CD8-positive, alpha-beta memory T cell (primary cell): ENCODE results near the gene PPP6R2. TPM values are rescaled to one million over a fixed set of nuclear protein-coding genes. Genes with fewer than 3 reads are reported as not detected.

Source experiments
- CTCF ChIA-PET: fragments of 350-600 bp; sonication (Branson Sonifier 250); formaldehyde crosslinking; loops from one replicate; lab custom pipeline; 2021; ENCODE audit warnings: antibody characterized with exemption; lab: Charles Lee
- POLR2A ChIA-PET: fragments of 350-600 bp; sonication (Branson Sonifier 250); formaldehyde crosslinking; loops from one replicate; lab custom pipeline; 2021; ENCODE audit warnings: antibody characterized with exemption; lab: Charles Lee
- DNase-seq, 5 donors: peaks; one replicate each; pipeline versions ENCODE4 v3.0.0 to v3.0.0-alpha.2; 2020 to 2022; ENCODE audit warnings: mixed read lengths in 1 of 5
- H3K27ac ChIP-seq: one replicate; pipeline ENCODE4 v1.7.0; 2013; ENCODE audit warnings: low read depth, mild to moderate bottlenecking, low read length, moderate library complexity
- H3K27me3 ChIP-seq: 2 replicates; pipeline ENCODE4 v1.7.0; 2013; ENCODE audit warnings: low read length, mild to moderate bottlenecking; ENCODE audit not compliant: insufficient read depth, poor library complexity, severe bottlenecking
- H3K36me3 ChIP-seq: 2 replicates; pipeline ENCODE4 v1.7.0; 2013; ENCODE audit warnings: mild to moderate bottlenecking, low read length, moderate library complexity; ENCODE audit not compliant: insufficient read depth
- H3K4me1 ChIP-seq: 2 replicates; pipeline ENCODE4 v1.7.0; 2013; ENCODE audit warnings: mild to moderate bottlenecking, low read length, moderate library complexity; ENCODE audit not compliant: insufficient read depth
- H3K4me3 ChIP-seq: 2 replicates; pipeline ENCODE4 v1.7.0; 2013; ENCODE audit warnings: mild to moderate bottlenecking, low read length
- H3K9me3 ChIP-seq: 2 replicates; pipeline ENCODE4 v1.7.0; 2013; ENCODE audit warnings: mild to moderate bottlenecking, low read length
- H3K27ac Mint-ChIP-seq, 8 donors: one replicate each; pipeline ENCODE4 v1.8.0; 2020 to 2021; ENCODE audit warnings: mixed read lengths in 8 of 8, mild to moderate bottlenecking in 6 of 8, inconsistent platforms in 3 of 8, moderate library complexity in 3 of 8
- H3K27me3 Mint-ChIP-seq, 2 donors: one replicate each; pipeline ENCODE4 v1.8.0; 2020 to 2021; ENCODE audit warnings: mixed read lengths in 2 of 2, mild to moderate bottlenecking in 1 of 2, moderate library complexity in 1 of 2
- H3K36me3 Mint-ChIP-seq, 3 donors: one replicate each; pipeline ENCODE4 v1.8.0; 2020 to 2021; ENCODE audit warnings: mixed read lengths in 3 of 3, inconsistent platforms in 1 of 3, mild to moderate bottlenecking in 1 of 3
- H3K4me1 Mint-ChIP-seq, 3 donors: one replicate each; pipeline ENCODE4 v1.8.0; 2020 to 2021; ENCODE audit warnings: mixed read lengths in 3 of 3, inconsistent platforms in 1 of 3, mild to moderate bottlenecking in 1 of 3
- H3K4me3 Mint-ChIP-seq, 7 donors: one replicate each; pipeline ENCODE4 v1.8.0; 2020 to 2021; ENCODE audit warnings: mixed read lengths in 7 of 7, mild to moderate bottlenecking in 6 of 7, moderate library complexity in 4 of 7, inconsistent platforms in 2 of 7
- H3K9me3 Mint-ChIP-seq, 5 donors: one replicate each; pipeline ENCODE4 v1.8.0; 2020 to 2022; ENCODE audit warnings: mixed read lengths in 5 of 5, mild to moderate bottlenecking in 3 of 5, moderate library complexity in 2 of 5, inconsistent platforms in 1 of 5
- polyA plus RNA-seq: library from polyadenylated mRNA; unstranded; fragments of 300-500 nt; fragmentation: Illumina TruSeq; gene quantifications from one replicate; pipeline ENCODE4 v1.2.3, GENCODE V29; 2021
- total RNA-seq, 2 experiments: library from RNA; stranded (reverse); gene quantifications; one replicate each; pipeline ENCODE4 v1.2.3, GENCODE V29; 2021

Gene PPP6R2
- total and polyA plus RNA-seq, 3 experiments from 2014 or later, result 34.2 to 55.9 (median 49.7) TPM

GRCh38 chr22:50317178-50317577, 25.9 kb upstream of the PPP6R2 start:
- H3K9me3 ChIP-seq, result no peaks in the 10 kb centered on the region
- H3K27ac Mint-ChIP-seq, result no peak overlapping the region
- H3K4me1 Mint-ChIP-seq, result peaks cover 11 to 21% (median 12%) of the 10 kb centered on the region in 3 donors
- peak overlapping the region in 1 of 7 donors; percentile 61 for H3K4me3 Mint-ChIP-seq
- ChIA-PET CTCF (interaction anchor here (1.4 to 4.2 kb wide), 2 partner anchors 9 to 25 kb away, joined by 6 to 14 read pairs; no protein-coding TSS in a partner anchor), POLR2A (no interaction called here)
- H3K4me3 ChIP-seq, result no peak overlapping the region
- no peak for DNase-seq
- no peaks in the 10 kb centered on the region for H3K36me3 ChIP-seq
- no peaks in the 10 kb centered on the region for H3K36me3 Mint-ChIP-seq
- no peaks in the 10 kb centered on the region for H3K27me3 ChIP-seq
- H3K9me3 Mint-ChIP-seq, result no peaks in the 10 kb centered on the region
- no peaks in the 10 kb centered on the region for H3K27me3 Mint-ChIP-seq
- H3K27ac ChIP-seq, result no peak overlapping the region
- peaks cover 17% of the 10 kb centered on the region for H3K4me1 ChIP-seq

- DNase-seq, result no peak
- no peak overlapping the region for H3K4me3 Mint-ChIP-seq
- H3K4me1 Mint-ChIP-seq, result peaks cover 11 to 21% (median 12%) of the 10 kb centered on the region in 3 donors
- POLR2A ChIA-PET, result no interaction called here
- no peak overlapping the region for H3K4me3 ChIP-seq
- CTCF ChIA-PET, result interaction anchor here (4.2 kb wide), 1 partner anchor 24 kb away, joined by 14 read pairs; no protein-coding TSS in a partner anchor
- H3K36me3 ChIP-seq, result no peaks in the 10 kb centered on the region
- no peaks in the 10 kb centered on the region for H3K27me3 Mint-ChIP-seq
- no peak overlapping the region for H3K27ac Mint-ChIP-seq
- no peak overlapping the region for H3K27ac ChIP-seq
- peaks cover 17% of the 10 kb centered on the region for H3K4me1 ChIP-seq
- H3K27me3 ChIP-seq, result no peaks in the 10 kb centered on the region
- H3K36me3 Mint-ChIP-seq, result no peaks in the 10 kb centered on the region
- no peaks in the 10 kb centered on the region for H3K9me3 ChIP-seq
- no peaks in the 10 kb centered on the region for H3K9me3 Mint-ChIP-seq
Observed at GRCh38 chr22:50317674-50318073, 25.5 kb upstream of the PPP6R2 start.

- POLR2A ChIA-PET, result no interaction called here
- no peak overlapping the region for H3K27ac ChIP-seq
Observed at GRCh38 chr22:50318356-50318697, 24.8 kb upstream of the PPP6R2 start.

GRCh38 chr22:50318698-50319411, 24.3 kb upstream of the PPP6R2 start:
- DNase-seq, result no peak
- ChIA-PET POLR2A (no interaction called here), CTCF (interaction anchor here (1.5 kb wide), 1 partner anchor 9 kb away, joined by 4 read pairs; no protein-coding TSS in a partner anchor)
- Mint-ChIP-seq H3K36me3 (no peaks in the 10 kb centered on the region), H3K9me3 (no peaks in the 10 kb centered on the region), H3K4me3 (no peak overlapping the region), H3K27me3 (no peaks in the 10 kb centered on the region), H3K4me1 (peaks cover 11 to 17% (median 12%) of the 10 kb centered on the region in 3 donors), H3K27ac (no peak overlapping the region)
- H3K4me3 ChIP-seq, result no peak overlapping the region
- no peaks in the 10 kb centered on the region for H3K9me3 ChIP-seq
- no peaks in the 10 kb centered on the region for H3K36me3 ChIP-seq
- H3K4me1 ChIP-seq, result peaks cover 14% of the 10 kb centered on the region
- no peak overlapping the region for H3K27ac ChIP-seq
- no peaks in the 10 kb centered on the region for H3K27me3 ChIP-seq

More at GRCh38 chr22:50318356-50318697, 24.8 kb upstream of the PPP6R2 start:
- no peaks in the 10 kb centered on the region for H3K9me3 Mint-ChIP-seq
- Histone ChIP-seq H3K4me3 (no peak overlapping the region), H3K36me3 (no peaks in the 10 kb centered on the region), H3K9me3 (no peaks in the 10 kb centered on the region), H3K4me1 (peaks cover 17% of the 10 kb centered on the region), H3K27me3 (no peaks in the 10 kb centered on the region)
- CTCF ChIA-PET, result interaction anchor here (1.5 kb wide), 1 partner anchor 10 kb away, joined by 4 read pairs; no protein-coding TSS in a partner anchor
- no peak for DNase-seq
- no peak overlapping the region for H3K4me3 Mint-ChIP-seq
- H3K36me3 Mint-ChIP-seq, result no peaks in the 10 kb centered on the region
- no peaks in the 10 kb centered on the region for H3K27me3 Mint-ChIP-seq
- no peak overlapping the region for H3K27ac Mint-ChIP-seq
- H3K4me1 Mint-ChIP-seq, result peaks cover 11 to 21% (median 12%) of the 10 kb centered on the region in 3 donors

GRCh38 chr22:50319503-50319951, 23.6 kb upstream of the PPP6R2 start:
- H3K4me3 Mint-ChIP-seq, result no peak overlapping the region
- H3K9me3 Mint-ChIP-seq, result no peaks in the 10 kb centered on the region
- H3K27ac Mint-ChIP-seq, result no peak overlapping the region
- H3K4me1 ChIP-seq, result peaks cover 9% of the 10 kb centered on the region
- H3K36me3 Mint-ChIP-seq, result no peaks in the 10 kb centered on the region
- H3K4me1 Mint-ChIP-seq, result peaks cover 5 to 11% (median 7%) of the 10 kb centered on the region in 3 donors
- no peak overlapping the region for H3K27ac ChIP-seq
- POLR2A ChIA-PET, result no interaction called here
- H3K27me3 Mint-ChIP-seq, result no peaks in the 10 kb centered on the region
- H3K4me3 ChIP-seq, result no peak overlapping the region
- CTCF ChIA-PET, result interaction anchor here (1.3 to 1.5 kb wide), 2 partner anchors 8 to 206 kb away, joined by 4 to 5 read pairs; no protein-coding TSS in a partner anchor
- no peaks in the 10 kb centered on the region for H3K36me3 ChIP-seq
- DNase-seq, result no peak
- no peaks in the 10 kb centered on the region for H3K27me3 ChIP-seq
- H3K9me3 ChIP-seq, result no peaks in the 10 kb centered on the region

- no peak overlapping the region for H3K4me3 ChIP-seq
- no peaks in the 10 kb centered on the region for H3K9me3 ChIP-seq
- no peaks in the 10 kb centered on the region for H3K36me3 Mint-ChIP-seq
- no peak overlapping the region for H3K27ac ChIP-seq
- H3K36me3 ChIP-seq, result no peaks in the 10 kb centered on the region
- peak overlapping the region in 1 of 8 donors; percentile 86 for H3K27ac Mint-ChIP-seq
- no peaks in the 10 kb centered on the region for H3K9me3 Mint-ChIP-seq
- H3K4me1 ChIP-seq, result peaks cover 3% of the 10 kb centered on the region
- no peak overlapping the region for H3K4me3 Mint-ChIP-seq
- H3K4me1 Mint-ChIP-seq, result peaks cover 4 to 5% (median 5%) of the 10 kb centered on the region in 3 donors
- DNase-seq, result no peak
- no peaks in the 10 kb centered on the region for H3K27me3 ChIP-seq
- ChIA-PET POLR2A (no interaction called here), CTCF (interaction anchor here (1.3 to 2.3 kb wide), 2 partner anchors 76 to 206 kb away, joined by 5 read pairs; partner anchors contain the start of gene TUBGCP6)
- no peaks in the 10 kb centered on the region for H3K27me3 Mint-ChIP-seq
Observed at GRCh38 chr22:50320116-50320515, 23.0 kb upstream of the PPP6R2 start.

- Histone ChIP-seq H3K9me3 (no peaks in the 10 kb centered on the region), H3K27ac (no peak overlapping the region), H3K27me3 (no peaks in the 10 kb centered on the region), H3K4me1 (peaks cover under 1% of the 10 kb centered on the region), H3K4me3 (no peak overlapping the region), H3K36me3 (no peaks in the 10 kb centered on the region)
- peaks cover 0 to 3% (median 2%) of the 10 kb centered on the region in 3 donors for H3K4me1 Mint-ChIP-seq
- peaks cover 0 to 1% of the 10 kb centered on the region in 2 donors for H3K27me3 Mint-ChIP-seq
- DNase-seq, result no peak
- H3K9me3 Mint-ChIP-seq, result no peaks in the 10 kb centered on the region
- no peak overlapping the region for H3K4me3 Mint-ChIP-seq
- CTCF ChIA-PET, result interaction anchor here (1.3 to 2.3 kb wide), 3 partner anchors 49 to 205 kb away, joined by 4 to 5 read pairs (median 5); partner anchors contain the start of gene TUBGCP6
- H3K36me3 Mint-ChIP-seq, result no peaks in the 10 kb centered on the region
- POLR2A ChIA-PET, result no interaction called here
- H3K27ac Mint-ChIP-seq, result no peak overlapping the region
Observed at GRCh38 chr22:50320671-50321325, 22.3 kb upstream of the PPP6R2 start.
